Right lobe of liver (tissue), 4 donors: ENCODE results near the gene TMEM131L.

Source experiments
- POLR2A ChIP-seq: fragments of 450-650 bp; IDR thresholded peaks from one replicate; pipeline ENCODE4 v1.6.1; 2017; ENCODE audit warnings: antibody characterized with exemption, mild to moderate bottlenecking
- TF ChIP-seq, protein P1 (sequence below), 4 donors: fragments of 200-600 bp in 3 of 4; fragments of 450-650 bp in 1 of 4; IDR thresholded peaks; one replicate each; pipeline versions ENCODE4 v1.5.1 to v1.8.0; 2016 to 2022; ENCODE audit warnings: antibody characterized with exemption in 4 of 4, mild to moderate bottlenecking in 2 of 4
- donor health status: DM: no; HTN: no; CAD: no.
- donor health status: DM: no; HTN: no; CAD: no.
- donor health status: DM: no; HTN: yes; CAD: no.

DNA sequence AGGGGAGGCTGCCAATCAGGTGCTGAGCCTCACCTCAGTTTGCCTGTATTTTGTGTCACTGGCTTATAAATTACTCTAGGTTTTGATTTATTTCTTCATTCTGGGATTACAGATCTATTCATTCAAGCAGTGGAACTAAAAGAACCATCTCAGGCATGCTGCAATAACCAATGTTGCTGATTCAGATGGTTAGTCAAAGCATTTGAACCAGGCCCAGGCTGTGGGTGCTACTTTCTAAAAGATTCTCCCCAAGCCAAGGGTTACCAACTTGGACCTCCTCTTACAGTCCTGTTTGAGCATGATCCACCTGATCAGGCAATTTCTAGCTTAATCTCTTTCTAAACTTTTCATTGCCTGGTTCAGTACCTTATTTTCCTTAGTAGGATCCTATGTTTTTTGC is 67.2 kb downstream of the TMEM131L start:
- TF ChIP-seq, protein P1, sequence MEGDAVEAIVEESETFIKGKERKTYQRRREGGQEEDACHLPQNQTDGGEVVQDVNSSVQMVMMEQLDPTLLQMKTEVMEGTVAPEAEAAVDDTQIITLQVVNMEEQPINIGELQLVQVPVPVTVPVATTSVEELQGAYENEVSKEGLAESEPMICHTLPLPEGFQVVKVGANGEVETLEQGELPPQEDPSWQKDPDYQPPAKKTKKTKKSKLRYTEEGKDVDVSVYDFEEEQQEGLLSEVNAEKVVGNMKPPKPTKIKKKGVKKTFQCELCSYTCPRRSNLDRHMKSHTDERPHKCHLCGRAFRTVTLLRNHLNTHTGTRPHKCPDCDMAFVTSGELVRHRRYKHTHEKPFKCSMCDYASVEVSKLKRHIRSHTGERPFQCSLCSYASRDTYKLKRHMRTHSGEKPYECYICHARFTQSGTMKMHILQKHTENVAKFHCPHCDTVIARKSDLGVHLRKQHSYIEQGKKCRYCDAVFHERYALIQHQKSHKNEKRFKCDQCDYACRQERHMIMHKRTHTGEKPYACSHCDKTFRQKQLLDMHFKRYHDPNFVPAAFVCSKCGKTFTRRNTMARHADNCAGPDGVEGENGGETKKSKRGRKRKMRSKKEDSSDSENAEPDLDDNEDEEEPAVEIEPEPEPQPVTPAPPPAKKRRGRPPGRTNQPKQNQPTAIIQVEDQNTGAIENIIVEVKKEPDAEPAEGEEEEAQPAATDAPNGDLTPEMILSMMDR (IDR thresholded peaks at IDR 0.05), result no peak
- no peak for TF ChIP-seq POLR2A
